BLaER1 treated with 17β-estradiol and CSF1 and Interleukin-3, amounts not matched to agents 10 nM and 100 nM (cell line): ENCODE results near the gene ABTB2.

Source experiments
- H3K27ac ChIP-seq, 11 experiments: shearing (Covaris generic); formaldehyde crosslinking; 2 replicates each; pipeline ENCODE4 v1.8.1; 2022
- H3K27me3 ChIP-seq, 11 experiments: shearing (Covaris generic); formaldehyde crosslinking; 2 replicates each; pipeline ENCODE4 v1.8.1; 2022
- H3K36me3 ChIP-seq, 11 experiments: shearing (Covaris generic); formaldehyde crosslinking; 2 replicates each; pipeline ENCODE4 v1.8.1; 2022
- H3K4me1 ChIP-seq, 10 experiments: shearing (Covaris generic); formaldehyde crosslinking; 2 replicates each; pipeline ENCODE4 v1.8.1; 2022
- H3K4me2 ChIP-seq, 11 experiments: shearing (Covaris generic); formaldehyde crosslinking; 2 replicates each; pipeline ENCODE4 v1.8.1; 2022
- H3K4me3 ChIP-seq, 10 experiments: shearing (Covaris generic); formaldehyde crosslinking; 2 replicates each; pipeline ENCODE4 v1.8.1; 2022
- H3K9ac ChIP-seq, 11 experiments: shearing (Covaris generic); formaldehyde crosslinking; 2 replicates each; pipeline ENCODE4 v1.8.1; 2022
- H3K9me3 ChIP-seq, 11 experiments: shearing (Covaris generic); formaldehyde crosslinking; replicated peaks in 1 of 11; 2 replicates each; pipeline ENCODE4 v1.8.1; 2022
- H4K20me1 ChIP-seq, 11 experiments: shearing (Covaris generic); formaldehyde crosslinking; 2 replicates each; pipeline ENCODE4 v1.8.1; 2022
- Cebpa-rat ChIP-seq, 11 experiments: shearing (Covaris generic); IDR thresholded peaks; 2 replicates each; pipeline ENCODE4 v1.8.1; 2022

Gene ABTB2

GRCh38 chr11:34318111-34319037, 39.4 kb downstream of the ABTB2 start:
- no peaks in the 10 kb centered on the region for H3K36me3 ChIP-seq
- H3K4me3 ChIP-seq, result no peak overlapping the region
- no peaks in the 10 kb centered on the region for H3K9me3 ChIP-seq
- H3K27me3 ChIP-seq, result no peaks in the 10 kb centered on the region
- peaks cover 0 to 15% (median 0%) of the 10 kb centered on the region in 11 experiments; a peak in 5 of 22 replicates for H4K20me1 ChIP-seq
- no peak overlapping the region for H3K9ac ChIP-seq
- H3K4me2 ChIP-seq, result peak overlapping the region in 1 of 11 experiments; percentile 42; a peak in 2 of 22 replicates
- H3K4me1 ChIP-seq, result peaks cover 4 to 24% (median 10%) of the 10 kb centered on the region in 10 experiments; a peak in 18 of 20 replicates
- no peak for TF ChIP-seq Cebpa-rat (IDR thresholded peaks at IDR 0.05)
- H3K27ac ChIP-seq, result no peak overlapping the region

GRCh38 chr11:34317666-34318065, 40.1 kb downstream of the ABTB2 start:
- Histone ChIP-seq H3K4me1 (peaks cover 6 to 28% (median 16%) of the 10 kb centered on the region in 10 experiments; a peak in 18 of 20 replicates), H4K20me1 (peaks cover 0 to 20% (median 0%) of the 10 kb centered on the region in 11 experiments; a peak in 5 of 22 replicates), H3K27me3 (no peaks in the 10 kb centered on the region), H3K36me3 (no peaks in the 10 kb centered on the region), H3K4me2 (no peak overlapping the region), H3K9me3 (no peaks in the 10 kb centered on the region), H3K9ac (no peak overlapping the region), H3K27ac (no peak overlapping the region), H3K4me3 (no peak overlapping the region)
- no peak for TF ChIP-seq Cebpa-rat (IDR thresholded peaks at IDR 0.05)

- H3K4me1 ChIP-seq, result peaks cover 6 to 28% (median 17%) of the 10 kb centered on the region in 10 experiments; a peak in 18 of 20 replicates
- no peaks in the 10 kb centered on the region for H3K36me3 ChIP-seq
- H3K9ac ChIP-seq, result no peak overlapping the region
- no peak overlapping the region for H3K4me3 ChIP-seq
- H3K27ac ChIP-seq, result no peak overlapping the region
- no peak for TF ChIP-seq Cebpa-rat (IDR thresholded peaks at IDR 0.05)
- peak overlapping the region in 2 of 11 experiments; percentile 15 to 16; a peak in 1 of 22 replicates for H3K4me2 ChIP-seq
- H3K27me3 ChIP-seq, result no peaks in the 10 kb centered on the region
- H3K9me3 ChIP-seq, result no peaks in the 10 kb centered on the region
- H4K20me1 ChIP-seq, result peaks cover 0 to 20% (median 0%) of the 10 kb centered on the region in 11 experiments; a peak in 5 of 22 replicates
Observed at GRCh38 chr11:34317036-34317360, 40.8 kb downstream of the ABTB2 start.

GRCh38 chr11:34316347-34317035, 41.3 kb downstream of the ABTB2 start:
- Histone ChIP-seq H3K4me1 (peaks cover 6 to 28% (median 17%) of the 10 kb centered on the region in 10 experiments; a peak in 18 of 20 replicates), H3K4me2 (peak overlapping the region in 9 of 11 experiments; percentile 8 to 26 (median 16); a peak in 8 of 22 replicates), H3K9me3 (no peaks in the 10 kb centered on the region), H3K9ac (no peak overlapping the region), H3K27me3 (no peaks in the 10 kb centered on the region), H3K27ac (no peak overlapping the region), H3K36me3 (no peaks in the 10 kb centered on the region), H3K4me3 (no peak overlapping the region), H4K20me1 (peaks cover 0 to 20% (median 0%) of the 10 kb centered on the region in 11 experiments; a peak in 5 of 22 replicates)
- peak in 1 of 11 experiments; percentile 11; a peak in 1 of 22 replicates for TF ChIP-seq Cebpa-rat (IDR thresholded peaks at IDR 0.05)

- TF ChIP-seq Cebpa-rat (IDR thresholded peaks at IDR 0.05), result no peak
- Histone ChIP-seq H3K27ac (no peak overlapping the region), H3K4me2 (no peak overlapping the region), H3K36me3 (no peaks in the 10 kb centered on the region), H3K4me3 (no peak overlapping the region), H3K9ac (no peak overlapping the region), H4K20me1 (peaks cover 0 to 20% (median 0%) of the 10 kb centered on the region in 11 experiments; a peak in 5 of 22 replicates), H3K9me3 (no peaks in the 10 kb centered on the region), H3K27me3 (no peaks in the 10 kb centered on the region), H3K4me1 (peaks cover 6 to 28% (median 17%) of the 10 kb centered on the region in 10 experiments; a peak in 18 of 20 replicates)
Observed at GRCh38 chr11:34315394-34315793, 42.4 kb downstream of the ABTB2 start.

DNA sequence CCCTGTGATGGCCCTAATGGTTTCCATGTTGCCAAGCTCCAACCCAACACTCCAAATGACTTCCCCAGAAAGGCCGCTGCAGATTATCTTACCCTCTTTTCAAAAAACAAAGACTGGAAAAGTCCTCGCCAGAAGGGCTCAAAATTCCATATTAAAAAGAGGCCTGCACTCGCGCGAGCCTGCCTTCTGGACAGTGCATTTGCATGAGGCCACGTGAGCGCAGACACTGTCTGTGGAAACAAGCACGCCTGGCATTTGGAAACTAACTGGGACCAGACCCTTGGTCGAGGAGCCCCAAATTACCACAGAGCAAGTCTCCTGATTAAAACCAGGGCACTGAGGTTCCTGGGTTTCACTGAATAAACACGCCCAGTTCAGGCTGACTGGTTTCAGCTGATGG, 42.9 kb downstream of the ABTB2 start:
- Histone ChIP-seq H3K27ac (no peak overlapping the region), H4K20me1 (peaks cover 0 to 20% (median 0%) of the 10 kb centered on the region in 11 experiments; a peak in 5 of 22 replicates), H3K36me3 (no peaks in the 10 kb centered on the region), H3K4me1 (peaks cover 6 to 30% (median 17%) of the 10 kb centered on the region in 10 experiments; a peak in 18 of 20 replicates), H3K4me2 (no peak overlapping the region), H3K4me3 (no peak overlapping the region), H3K27me3 (no peaks in the 10 kb centered on the region), H3K9me3 (no peaks in the 10 kb centered on the region), H3K9ac (no peak overlapping the region)
- TF ChIP-seq Cebpa-rat (IDR thresholded peaks at IDR 0.05), result no peak

DNA sequence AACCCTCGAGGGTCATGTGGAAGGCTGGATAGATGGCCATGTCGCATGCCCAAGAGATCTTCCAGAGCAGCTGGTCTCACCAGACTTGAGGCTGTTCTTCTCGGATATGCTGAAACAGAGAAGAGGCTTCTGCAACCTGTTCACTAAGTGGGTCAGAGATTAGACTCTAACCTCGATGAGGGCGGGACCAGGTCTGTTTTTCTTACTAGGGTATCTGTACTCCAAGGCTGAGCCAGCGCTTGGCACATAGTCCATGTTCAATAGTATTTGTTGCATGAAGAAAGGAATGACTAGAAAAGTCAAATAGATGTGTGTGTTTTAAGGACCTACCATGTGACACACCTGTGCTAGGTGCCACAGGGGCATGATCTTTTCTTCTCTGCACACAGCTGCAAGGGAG, 43.6 kb downstream of the ABTB2 start:
- Histone ChIP-seq H3K4me1 (peaks cover 6 to 36% (median 17%) of the 10 kb centered on the region in 10 experiments; a peak in 18 of 20 replicates), H3K4me2 (peak overlapping the region in 1 of 11 experiments; percentile 68; a peak in 1 of 22 replicates), H3K9ac (no peak overlapping the region), H4K20me1 (peaks cover 0 to 20% (median 0%) of the 10 kb centered on the region in 11 experiments; a peak in 5 of 22 replicates), H3K27me3 (no peaks in the 10 kb centered on the region), H3K9me3 (no peaks in the 10 kb centered on the region), H3K27ac (no peak overlapping the region), H3K4me3 (no peak overlapping the region), H3K36me3 (no peaks in the 10 kb centered on the region)
- no peak for TF ChIP-seq Cebpa-rat (IDR thresholded peaks at IDR 0.05)

DNA sequence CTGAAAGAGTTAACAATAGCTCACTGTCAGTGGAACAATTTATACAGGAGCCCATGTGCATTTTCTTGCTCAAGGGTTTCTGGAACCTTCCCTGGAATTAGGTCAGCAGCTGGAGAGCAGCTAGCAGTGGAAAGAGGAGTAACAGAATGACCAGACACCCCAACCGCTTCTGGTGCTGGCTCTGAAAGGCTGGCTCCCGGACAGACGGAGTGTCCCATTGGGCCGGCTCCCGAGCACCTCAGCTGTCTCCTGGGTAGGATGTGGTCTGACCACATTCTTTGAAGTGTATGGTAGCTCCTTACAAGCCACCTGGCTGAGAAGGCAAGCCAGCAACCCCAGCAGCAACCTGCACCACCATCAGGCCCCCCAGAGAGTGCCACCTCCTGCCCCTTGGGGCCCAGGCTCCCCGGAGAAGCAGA, 44.7 kb downstream of the ABTB2 start:
- Histone ChIP-seq H3K27me3 (no peaks in the 10 kb centered on the region), H3K36me3 (no peaks in the 10 kb centered on the region), H4K20me1 (peaks cover 0 to 20% (median 0%) of the 10 kb centered on the region in 11 experiments; a peak in 4 of 22 replicates), H3K4me1 (peaks cover 0 to 32% (median 17%) of the 10 kb centered on the region in 10 experiments; a peak in 16 of 20 replicates), H3K27ac (no peak overlapping the region), H3K9ac (0 out of 22 replicates have a peak overlapping the region, but pooled peaks of 1 of the 11 experiments have one; percentile 8), H3K9me3 (no peaks in the 10 kb centered on the region), H3K4me3 (no peak overlapping the region), H3K4me2 (peak overlapping the region in 9 of 11 experiments; percentile 25 to 78 (median 63); a peak in 18 of 22 replicates)
- TF ChIP-seq Cebpa-rat (IDR thresholded peaks at IDR 0.05), result no peak
